Activated naive CD4-positive, alpha-beta T cell treated with anti-CD3 and anti-CD28 coated beads for 36 hours (primary cell): ENCODE results near the gene MROH2A. TPM values are rescaled to one million over a fixed set of nuclear protein-coding genes. Genes with fewer than 3 reads are reported as not detected.
"Not testable (repeated sequence)": the region's sequence is repeated elsewhere in the genome, so short reads cannot be mapped to it uniquely, and the experiment has no call there.

Source experiments
- CTCF ChIA-PET: fragments of 350-600 bp; sonication (Branson Sonifier 250); formaldehyde crosslinking; loops from one replicate; lab custom pipeline; 2021; ENCODE audit warnings: antibody characterized with exemption; lab: Charles Lee
- DNase-seq: peaks from one replicate; pipeline ENCODE4 v3.0.0-alpha.2; 2020
- H3K27ac Mint-ChIP-seq: one replicate; pipeline ENCODE4 v1.8.0; 2021; ENCODE audit warnings: mild to moderate bottlenecking, mixed read lengths
- H3K27me3 Mint-ChIP-seq: one replicate; pipeline ENCODE4 v1.8.0; 2021; ENCODE audit warnings: low read depth, mixed read lengths
- H3K36me3 Mint-ChIP-seq: one replicate; pipeline ENCODE4 v1.8.0; 2021; ENCODE audit warnings: low read depth, mixed read lengths
- H3K4me1 Mint-ChIP-seq: one replicate; pipeline ENCODE4 v1.8.0; 2021; ENCODE audit warnings: low read depth, mixed read lengths
- H3K4me3 Mint-ChIP-seq: one replicate; pipeline ENCODE4 v1.8.0; 2021; ENCODE audit warnings: mild to moderate bottlenecking, moderate library complexity, mixed read lengths
- H3K9me3 Mint-ChIP-seq: one replicate; pipeline ENCODE4 v1.8.0; 2021; ENCODE audit warnings: mixed read lengths
- intact Hi-C: fragments of 100-400 bp; cut with micrococcal nuclease; formaldehyde crosslinking; loops from one replicate; pipeline ENCODE4 v1.15.1; 2023
- total RNA-seq, 2 experiments: library from RNA; stranded (reverse); gene quantifications; one replicate each; pipeline ENCODE4 v1.2.3, GENCODE V29; 2021

The MROH2A gene
- total RNA-seq, 2 experiments from 2014 or later: not detected

DNA sequence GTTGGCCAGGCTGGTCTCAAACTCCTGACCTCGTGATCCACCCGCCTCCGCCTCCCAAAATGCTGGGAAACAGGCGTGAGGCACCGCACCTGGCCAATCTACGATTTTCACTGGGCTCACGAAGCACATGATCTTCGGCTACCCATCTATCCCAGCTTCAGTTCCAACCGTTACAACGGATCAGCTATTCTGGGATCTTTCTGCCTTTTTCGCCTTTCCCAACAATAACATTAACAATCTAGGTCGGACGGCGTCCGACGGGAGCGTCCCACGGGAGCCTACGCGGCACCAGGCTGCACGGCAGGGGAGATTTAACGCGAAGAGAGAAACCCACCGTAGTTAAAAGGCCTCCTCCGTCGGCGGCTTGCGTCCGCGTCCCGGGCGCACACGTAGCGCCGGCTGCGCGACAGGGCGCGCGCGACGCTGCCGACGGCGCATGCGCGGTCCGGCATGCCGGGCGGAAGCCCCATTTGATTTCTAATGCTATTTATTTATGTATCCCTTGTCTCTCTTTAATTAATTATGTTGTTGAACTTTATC, 89.9 kb downstream of the MROH2A start, which contains the start of gene MSL3B:
Gene MSL3B, minus strand, starts transcription at position 394 of the 540 bp plus-strand sequence.
- DNase-seq: peak; percentile 52
- CTCF ChIA-PET: interaction anchor here (0.6 to 3.1 kb wide), 2 partner anchors 11 to 161 kb away, joined by 3 to 15 read pairs; no protein-coding TSS in a partner anchor
- Mint-ChIP-seq H3K27me3 (peaks cover 16% of the 10 kb centered on the region), H3K4me1 (peaks cover 3% of the 10 kb centered on the region), H3K4me3 (peak within 1 kb of the TSS; percentile 84), H3K27ac (peak within 1 kb of the TSS; percentile 83), H3K9me3 (peaks cover 18% of the 10 kb centered on the region), H3K36me3 (peaks cover 15% of the 10 kb centered on the region)
- intact Hi-C loops: loop anchor here (1.0 kb wide), 1 partner anchor 14 kb away; the partner anchor contains the start of gene HJURP

DNA sequence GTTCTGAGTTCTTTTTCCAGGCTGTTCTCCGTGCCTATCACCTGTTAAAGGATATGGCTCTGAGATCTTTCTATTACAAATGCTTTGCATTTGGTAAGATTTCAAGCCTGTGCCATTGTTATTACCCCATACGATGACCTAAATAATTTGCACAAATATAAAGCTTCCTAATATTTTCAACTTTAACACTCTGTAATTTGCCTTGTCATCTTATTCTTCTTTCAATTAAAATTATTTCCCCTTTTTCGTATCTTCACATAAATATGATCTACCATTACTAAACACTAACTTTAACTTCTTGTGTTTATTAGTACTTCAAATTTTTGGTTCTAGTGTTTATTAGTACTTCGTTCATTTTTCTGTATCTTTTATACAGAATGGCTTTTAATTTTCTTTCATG, 93.3 kb downstream of the MROH2A start:
- no peak for DNase-seq
- H3K27ac Mint-ChIP-seq: no peak overlapping the region
- H3K4me1 Mint-ChIP-seq: peaks cover 3% of the 10 kb centered on the region
- H3K9me3 Mint-ChIP-seq: peaks cover 9% of the 10 kb centered on the region
- H3K27me3 Mint-ChIP-seq: peaks cover 26% of the 10 kb centered on the region
- intact Hi-C loops: no loop called here
- no peak overlapping the region for H3K4me3 Mint-ChIP-seq
- CTCF ChIA-PET: no interaction called here
- H3K36me3 Mint-ChIP-seq: peaks cover 10% of the 10 kb centered on the region

DNA sequence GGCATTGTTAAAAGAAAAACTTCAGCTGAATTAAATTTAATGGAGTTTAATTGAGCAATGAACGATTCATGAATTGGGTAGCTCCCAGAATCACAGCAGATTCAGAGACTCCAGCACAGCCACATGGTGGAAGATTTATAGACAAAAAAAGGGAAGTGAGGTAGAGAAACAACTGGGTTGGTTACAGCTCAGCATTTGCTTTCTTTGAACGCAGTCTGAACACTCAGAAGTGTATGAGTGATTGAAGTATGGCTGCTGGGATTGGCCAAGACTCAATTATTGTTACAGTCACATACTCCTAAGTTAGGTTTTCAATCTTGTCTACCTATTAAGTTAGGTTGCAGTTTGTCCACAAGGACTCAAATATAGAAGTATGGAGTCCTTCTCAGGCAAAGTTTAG, 94.0 kb downstream of the MROH2A start:
- H3K36me3 Mint-ChIP-seq, CTCF ChIA-PET: not testable (repeated sequence)

DNA sequence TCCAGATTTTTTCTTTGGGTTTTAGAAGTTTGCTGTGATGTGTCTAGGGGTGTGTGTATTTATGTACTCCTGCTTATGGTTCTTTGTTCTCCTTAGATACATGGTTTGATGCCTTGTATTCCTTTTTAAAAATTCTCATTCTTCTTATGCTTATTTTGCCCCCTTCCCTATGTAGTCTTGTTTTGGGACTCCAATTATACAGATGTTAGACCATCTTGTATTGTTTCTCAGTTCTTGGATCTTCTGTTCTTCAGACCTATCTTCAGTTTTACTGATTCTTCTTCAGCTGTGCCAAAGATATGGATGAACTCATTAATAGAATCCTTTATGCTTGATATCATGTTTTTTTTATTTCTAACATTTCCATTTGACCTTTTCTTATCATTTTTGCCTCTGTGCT, 104.2 kb downstream of the MROH2A start:
- peaks cover 6% of the 10 kb centered on the region for H3K27me3 Mint-ChIP-seq
- CTCF ChIA-PET: no interaction called here
- no peaks in the 10 kb centered on the region for H3K4me1 Mint-ChIP-seq
- H3K27ac Mint-ChIP-seq: no peak overlapping the region
- intact Hi-C loops: no loop called here
- peaks cover 3% of the 10 kb centered on the region for H3K36me3 Mint-ChIP-seq
- no peak overlapping the region for H3K4me3 Mint-ChIP-seq
- H3K9me3 Mint-ChIP-seq: peaks cover 18% of the 10 kb centered on the region
- no peak for DNase-seq

More for the DNA sequence above, 94.0 kb downstream of the MROH2A start:
- intact Hi-C loops, H3K4me3 Mint-ChIP-seq, H3K9me3 Mint-ChIP-seq, H3K4me1 Mint-ChIP-seq, DNase-seq, H3K27ac Mint-ChIP-seq: not testable (repeated sequence)
- H3K27me3 Mint-ChIP-seq: peaks cover 26% of the 10 kb centered on the region

Other genes with a start within 250 kb of the MROH2A start
- 10 to 100 TPM; 15.3 to 17.5 TPM for gene USP40, start 211.5 kb upstream of the MROH2A start, total RNA-seq
- gene UGT1A8, start 160.7 kb upstream of the MROH2A start, total RNA-seq: not detected
- not detected for gene UGT1A10, start 141.9 kb upstream of the MROH2A start, total RNA-seq
- gene UGT1A9, start 106.4 kb upstream of the MROH2A start, total RNA-seq: not detected
- not detected for gene UGT1A7, start 96.4 kb upstream of the MROH2A start, total RNA-seq
- not detected for gene UGT1A6, start 85.4 kb upstream of the MROH2A start, total RNA-seq
- gene UGT1A5, start 65.4 kb upstream of the MROH2A start, total RNA-seq: not detected
- gene UGT1A4, start 59.6 kb upstream of the MROH2A start, total RNA-seq: not detected
- not detected for gene UGT1A3, start 49.3 kb upstream of the MROH2A start, total RNA-seq
- not detected for gene UGT1A1, start 18.1 kb upstream of the MROH2A start, total RNA-seq
- gene HJURP, start 76.2 kb downstream of the MROH2A start, total RNA-seq: 100 to 1,000 TPM; 127 to 129 TPM
- not detected for gene TRPM8, start 139.0 kb downstream of the MROH2A start, total RNA-seq